SK-N-SH (cell line): ENCODE data around the gene SEC14L6. TPM values are rescaled to one million over a fixed set of nuclear protein-coding genes. Genes with fewer than 3 reads are reported as not detected.

ENCODE experiments used
- CTCF ChIA-PET: fragments of 300-600, 350-600 bp; formaldehyde crosslinking; extraction: SDS; loops from one replicate; lab custom pipeline; 2021; lab: Yijun Ruan, JAX
- POLR2A ChIA-PET: fragments of 350-600 bp; sonication (Branson Sonifier 250); formaldehyde crosslinking; extraction: SDS; loops from one replicate; lab custom pipeline; 2020; ENCODE audit warnings: antibody characterized with exemption, inconsistent platforms; lab: Yijun Ruan, JAX
- DNase-seq: peaks from one replicate; pipeline ENCODE4 v3.0.0; 2012
- H2AFZ ChIP-seq: fragments of 200-600 bp; sonication (generic); 2 replicates; pipeline ENCODE4 v1.8.1; 2016; ENCODE audit warnings: antibody characterized with exemption, mild to moderate bottlenecking, low read depth
- H3F3A ChIP-seq: fragments of 200-600 bp; sonication (generic); replicated peaks from 2 replicates; pipeline ENCODE3; 2016; ENCODE audit warnings: antibody characterized with exemption, mild to moderate bottlenecking; ENCODE audit not compliant: insufficient read depth
- H3K27ac ChIP-seq, 2 experiments: fragments of 200-500 bp in 1 of 2; fragments of 200-600 bp in 1 of 2; sonication (Bioruptor generic) in 1 of 2; sonication (generic), shearing (Covaris generic) in 1 of 2; 2 replicates each; pipeline versions ENCODE4 v1.5.1 to v1.6.1; 2014 to 2016; ENCODE audit warnings: low read depth in 2 of 2, inconsistent platforms in 1 of 2, low read length in 1 of 2, mild to moderate bottlenecking in 1 of 2, mixed read lengths in 1 of 2
- H3K27me3 ChIP-seq: fragments of 200-600 bp; sonication (generic), shearing (Covaris generic); 2 replicates; pipeline ENCODE4 v1.6.1; 2016; ENCODE audit warnings: mixed run types; ENCODE audit not compliant: insufficient read depth
- H3K36me3 ChIP-seq, 2 experiments: fragments of 200-500 bp in 1 of 2; fragments of 200-600 bp in 1 of 2; sonication (Bioruptor generic) in 1 of 2; sonication (generic) in 1 of 2; replicated peaks in 1 of 2; 2 replicates each; pipeline versions ENCODE3 to v1.5.1; 2014 to 2016; ENCODE audit warnings: low read length in 1 of 2, mild to moderate bottlenecking in 1 of 2; ENCODE audit not compliant: insufficient read depth in 2 of 2, control insufficient read depth in 1 of 2
- H3K4me1 ChIP-seq, 2 experiments: fragments of 200-500 bp in 1 of 2; fragments of 200-600 bp in 1 of 2; sonication (Bioruptor generic) in 1 of 2; sonication (generic), shearing (Covaris generic) in 1 of 2; 2 replicates each; pipeline versions ENCODE4 v1.5.1 to v1.6.1; 2014 to 2016; ENCODE audit warnings: low read depth in 1 of 2, low read length in 1 of 2, mixed run types in 1 of 2; ENCODE audit not compliant: insufficient read depth in 2 of 2, control insufficient read depth in 1 of 2
- H3K4me2 ChIP-seq: fragments of 200-600 bp; sonication (generic), shearing (Covaris generic); 2 replicates; pipeline ENCODE4 v1.6.1; 2017; ENCODE audit warnings: mixed run types
- H3K4me3 ChIP-seq, 2 experiments: fragments of 200-500 bp in 1 of 2; fragments of 200-600 bp in 1 of 2; sonication (Bioruptor generic) in 1 of 2; sonication (generic), shearing (Covaris generic) in 1 of 2; 2 replicates each; pipeline versions ENCODE4 v1.5.1 to v1.8.1; 2014 to 2016; ENCODE audit warnings: low read depth in 2 of 2, inconsistent platforms in 1 of 2, low read length in 1 of 2, mild to moderate bottlenecking in 1 of 2, mixed read lengths in 1 of 2, moderate library complexity in 1 of 2
- H3K79me2 ChIP-seq: fragments of 200-600 bp; sonication (generic); 2 replicates; pipeline ENCODE4 v1.8.1; 2017; ENCODE audit warnings: mild to moderate bottlenecking; ENCODE audit not compliant: insufficient read depth
- H3K9ac ChIP-seq: fragments of 200-600 bp; sonication (generic); 2 replicates; pipeline ENCODE4 v1.6.1; 2017; ENCODE audit warnings: mixed run types
- H3K9me2 ChIP-seq: fragments of 200-600 bp; sonication (generic); 2 replicates; pipeline ENCODE4 v1.6.1; 2017; ENCODE audit warnings: mixed run types
- H3K9me3 ChIP-seq: fragments of 200-600 bp; sonication (generic); 2 replicates; pipeline ENCODE4 v1.6.1; 2017; ENCODE audit warnings: mixed run types, mild to moderate bottlenecking, moderate library complexity
- H4K20me1 ChIP-seq: fragments of 200-600 bp; sonication (generic); 2 replicates; pipeline ENCODE4 v1.6.1; 2017; ENCODE audit warnings: mild to moderate bottlenecking, mixed run types; ENCODE audit not compliant: insufficient read depth
- EP300 ChIP-seq, 2 experiments: IDR thresholded peaks; 2 replicates each; pipeline versions ENCODE4 v1.4.0 to v1.6.1; 2012; ENCODE audit warnings: borderline replicate concordance in 1 of 2, low read depth in 1 of 2, low read length in 1 of 2
- MXI1 ChIP-seq: IDR thresholded peaks from 2 replicates; pipeline ENCODE4 v1.6.1; 2012; ENCODE audit warnings: mild to moderate bottlenecking, low read depth, low read length, improper control_type of control experiment
- NFIC ChIP-seq: IDR thresholded peaks from 2 replicates; pipeline ENCODE4 v1.4.0; 2012; ENCODE audit warnings: borderline replicate concordance
- NRF1 ChIP-seq: IDR thresholded peaks from 2 replicates; pipeline ENCODE4 v1.6.1; 2012; ENCODE audit warnings: low read depth, mild to moderate bottlenecking, low read length
- WGBS: methylation state at CpG from one replicate; pipeline ENCODE4 v1.1.6; 2017; ENCODE audit warnings: low lambda C conversion rate; 5-methylcytosine and 5-hydroxymethylcytosine counted together
- polyA plus RNA-seq, 3 experiments: library from polyadenylated mRNA; depleted of rRNA; stranded (reverse); fragments of >200 nt; gene quantifications; 2 replicates each; pipeline ENCODE4 v1.2.3, GENCODE V29; 2012
- TF ChIP-seq, protein P1 (sequence below): IDR thresholded peaks from 2 replicates; pipeline ENCODE4 v1.6.1; 2012; ENCODE audit warnings: mild to moderate bottlenecking, low read depth, low read length, moderate library complexity
- TF ChIP-seq, protein P2 (sequence below): IDR thresholded peaks from 2 replicates; pipeline ENCODE4; 2012
- TF ChIP-seq, protein P3 (sequence below): fragments of 150-350 bp; IDR thresholded peaks from 2 replicates; pipeline ENCODE4 v1.6.1; 2016; ENCODE audit warnings: mild to moderate bottlenecking, low read depth, low read length

Gene SEC14L6
- polyA plus RNA-seq, 1 of the 3 experiments (the other 2 are of a cell fraction), result not detected

DNA sequence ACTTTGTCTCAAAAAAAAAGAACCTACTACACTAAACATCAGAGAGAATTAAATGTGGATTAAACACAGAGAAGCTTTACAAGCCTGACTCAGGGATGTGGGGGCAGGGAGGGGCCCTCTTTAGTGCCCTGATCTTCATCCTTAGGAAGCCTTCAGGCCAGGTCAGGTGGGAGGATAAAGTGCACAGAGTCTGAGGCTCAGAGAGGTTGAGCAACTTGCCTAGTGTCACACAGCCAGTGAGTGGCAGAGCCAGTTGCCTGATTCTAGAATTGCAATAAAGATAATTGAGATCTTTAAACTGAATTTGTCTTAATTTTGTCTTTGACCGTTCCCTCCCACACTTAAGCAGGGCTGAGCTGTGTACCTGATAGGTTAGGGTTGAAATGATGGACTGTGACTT is 7.2 kb downstream of the SEC14L6 start:
- Histone ChIP-seq H3K9ac (no peak overlapping the region), H3K4me1 (no peaks in the 10 kb centered on the region), H4K20me1 (no peaks in the 10 kb centered on the region), H3K27me3 (no peaks in the 10 kb centered on the region), H3K4me3 (no peak overlapping the region), H3K36me3 (no peaks in the 10 kb centered on the region), H2AFZ (no peak overlapping the region), H3K4me2 (no peak overlapping the region), H3K9me3 (no peaks in the 10 kb centered on the region), H3K79me2 (no peaks in the 10 kb centered on the region), H3F3A (no peaks in the 10 kb centered on the region), H3K9me2 (no peaks in the 10 kb centered on the region), H3K27ac (no peak overlapping the region)
- CTCF ChIA-PET, result no interaction called here
- DNase-seq, result no peak
- WGBS, result 93% methylated on average over 1 of the region's 1 CpG
- TF ChIP-seq NFIC (no peak), MXI1 (no peak)
- POLR2A ChIA-PET, result no interaction called here

- Histone ChIP-seq H3K79me2 (no peaks in the 10 kb centered on the region), H3K4me2 (no peak overlapping the region), H4K20me1 (no peaks in the 10 kb centered on the region), H3K27me3 (no peaks in the 10 kb centered on the region), H3F3A (no peaks in the 10 kb centered on the region), H2AFZ (no peak overlapping the region), H3K36me3 (no peaks in the 10 kb centered on the region), H3K9ac (no peak overlapping the region), H3K9me3 (no peaks in the 10 kb centered on the region), H3K4me1 (no peaks in the 10 kb centered on the region), H3K4me3 (no peak overlapping the region), H3K9me2 (no peaks in the 10 kb centered on the region), H3K27ac (no peak overlapping the region)
- 70% methylated on average over 6 of the region's 6 CpGs for WGBS
- no peak for DNase-seq
- TF ChIP-seq, protein P1, sequence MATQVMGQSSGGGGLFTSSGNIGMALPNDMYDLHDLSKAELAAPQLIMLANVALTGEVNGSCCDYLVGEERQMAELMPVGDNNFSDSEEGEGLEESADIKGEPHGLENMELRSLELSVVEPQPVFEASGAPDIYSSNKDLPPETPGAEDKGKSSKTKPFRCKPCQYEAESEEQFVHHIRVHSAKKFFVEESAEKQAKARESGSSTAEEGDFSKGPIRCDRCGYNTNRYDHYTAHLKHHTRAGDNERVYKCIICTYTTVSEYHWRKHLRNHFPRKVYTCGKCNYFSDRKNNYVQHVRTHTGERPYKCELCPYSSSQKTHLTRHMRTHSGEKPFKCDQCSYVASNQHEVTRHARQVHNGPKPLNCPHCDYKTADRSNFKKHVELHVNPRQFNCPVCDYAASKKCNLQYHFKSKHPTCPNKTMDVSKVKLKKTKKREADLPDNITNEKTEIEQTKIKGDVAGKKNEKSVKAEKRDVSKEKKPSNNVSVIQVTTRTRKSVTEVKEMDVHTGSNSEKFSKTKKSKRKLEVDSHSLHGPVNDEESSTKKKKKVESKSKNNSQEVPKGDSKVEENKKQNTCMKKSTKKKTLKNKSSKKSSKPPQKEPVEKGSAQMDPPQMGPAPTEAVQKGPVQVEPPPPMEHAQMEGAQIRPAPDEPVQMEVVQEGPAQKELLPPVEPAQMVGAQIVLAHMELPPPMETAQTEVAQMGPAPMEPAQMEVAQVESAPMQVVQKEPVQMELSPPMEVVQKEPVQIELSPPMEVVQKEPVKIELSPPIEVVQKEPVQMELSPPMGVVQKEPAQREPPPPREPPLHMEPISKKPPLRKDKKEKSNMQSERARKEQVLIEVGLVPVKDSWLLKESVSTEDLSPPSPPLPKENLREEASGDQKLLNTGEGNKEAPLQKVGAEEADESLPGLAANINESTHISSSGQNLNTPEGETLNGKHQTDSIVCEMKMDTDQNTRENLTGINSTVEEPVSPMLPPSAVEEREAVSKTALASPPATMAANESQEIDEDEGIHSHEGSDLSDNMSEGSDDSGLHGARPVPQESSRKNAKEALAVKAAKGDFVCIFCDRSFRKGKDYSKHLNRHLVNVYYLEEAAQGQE, result no peak
- TF ChIP-seq, protein P2, sequence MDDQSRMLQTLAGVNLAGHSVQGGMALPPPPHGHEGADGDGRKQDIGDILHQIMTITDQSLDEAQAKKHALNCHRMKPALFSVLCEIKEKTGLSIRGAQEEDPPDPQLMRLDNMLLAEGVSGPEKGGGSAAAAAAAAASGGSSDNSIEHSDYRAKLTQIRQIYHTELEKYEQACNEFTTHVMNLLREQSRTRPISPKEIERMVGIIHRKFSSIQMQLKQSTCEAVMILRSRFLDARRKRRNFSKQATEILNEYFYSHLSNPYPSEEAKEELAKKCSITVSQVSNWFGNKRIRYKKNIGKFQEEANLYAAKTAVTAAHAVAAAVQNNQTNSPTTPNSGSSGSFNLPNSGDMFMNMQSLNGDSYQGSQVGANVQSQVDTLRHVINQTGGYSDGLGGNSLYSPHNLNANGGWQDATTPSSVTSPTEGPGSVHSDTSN, result no peak
- no peak for TF ChIP-seq MXI1
- ChIA-PET CTCF (no interaction called here), POLR2A (interaction anchor here (0.5 kb wide), 1 partner anchor 82 kb away, joined by 3 read pairs; no protein-coding TSS in a partner anchor)
Measured at GRCh38 chr22:30538280-30538679, 8.3 kb downstream of the SEC14L6 start.

DNA sequence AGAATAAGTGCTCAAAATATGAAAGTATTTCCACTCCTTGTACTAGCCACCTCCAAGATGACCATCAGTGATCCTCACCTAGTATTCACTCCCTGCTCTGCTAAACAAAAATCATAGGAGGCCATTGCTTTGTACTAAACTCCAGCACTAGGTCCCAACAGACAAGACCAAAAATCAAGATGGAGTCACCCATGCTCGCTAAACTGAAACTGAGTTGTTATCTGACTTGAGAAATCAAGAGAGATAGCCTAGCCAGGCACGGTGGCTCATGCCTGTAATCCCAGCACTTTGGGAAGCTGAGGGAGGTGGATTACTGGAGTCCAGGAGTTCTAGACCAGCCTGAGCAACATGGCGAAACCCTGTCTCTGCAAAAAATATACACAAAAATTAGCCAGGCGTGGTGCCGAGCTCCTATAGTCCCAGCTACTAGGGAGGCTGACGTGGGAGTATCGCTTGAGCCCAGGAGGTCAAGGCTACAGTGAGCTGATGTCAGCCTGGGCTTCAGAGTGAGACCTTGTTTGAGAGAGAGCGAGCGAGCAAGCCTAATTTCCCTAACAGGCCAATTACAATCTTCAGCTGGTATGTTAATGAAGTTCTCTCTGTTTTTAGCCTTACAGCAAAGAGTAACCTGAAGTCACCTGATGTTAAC is 9.3 kb downstream of the SEC14L6 start:
- H3F3A ChIP-seq, result no peaks in the 10 kb centered on the region
- no peaks in the 10 kb centered on the region for H3K9me3 ChIP-seq
- H3K36me3 ChIP-seq, result no peaks in the 10 kb centered on the region
- no peak for DNase-seq
- no peak overlapping the region for H3K4me2 ChIP-seq
- no peak overlapping the region for H2AFZ ChIP-seq
- no peaks in the 10 kb centered on the region for H4K20me1 ChIP-seq
- TF ChIP-seq, protein P3, sequence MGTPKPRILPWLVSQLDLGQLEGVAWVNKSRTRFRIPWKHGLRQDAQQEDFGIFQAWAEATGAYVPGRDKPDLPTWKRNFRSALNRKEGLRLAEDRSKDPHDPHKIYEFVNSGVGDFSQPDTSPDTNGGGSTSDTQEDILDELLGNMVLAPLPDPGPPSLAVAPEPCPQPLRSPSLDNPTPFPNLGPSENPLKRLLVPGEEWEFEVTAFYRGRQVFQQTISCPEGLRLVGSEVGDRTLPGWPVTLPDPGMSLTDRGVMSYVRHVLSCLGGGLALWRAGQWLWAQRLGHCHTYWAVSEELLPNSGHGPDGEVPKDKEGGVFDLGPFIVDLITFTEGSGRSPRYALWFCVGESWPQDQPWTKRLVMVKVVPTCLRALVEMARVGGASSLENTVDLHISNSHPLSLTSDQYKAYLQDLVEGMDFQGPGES, result no peak
- TF ChIP-seq EP300 (IDR thresholded peaks at IDR 0.05; ENCODE audit: borderline replicate concordance in 1 of 2, low read depth in 1 of 2, low read length in 1 of 2) (no peak), NRF1 (no peak)
- H3K4me3 ChIP-seq, result no peak overlapping the region
- 92% methylated on average over 9 of the region's 9 CpGs for WGBS
- no peaks in the 10 kb centered on the region for H3K79me2 ChIP-seq
- no peak overlapping the region for H3K27ac ChIP-seq
- H3K27me3 ChIP-seq, result no peaks in the 10 kb centered on the region
- ChIA-PET POLR2A (no interaction called here), CTCF (no interaction called here)
- H3K4me1 ChIP-seq, result no peaks in the 10 kb centered on the region
- H3K9ac ChIP-seq, result no peak overlapping the region
- no peaks in the 10 kb centered on the region for H3K9me2 ChIP-seq
